BLaER1 treated with 17β-estradiol and CSF1 and Interleukin-3, amounts not matched to agents 10 nM and 100 nM (cell line): ENCODE results near the gene EVL.

Experiments used
- H3K27ac ChIP-seq, 11 experiments: shearing (Covaris generic); formaldehyde crosslinking; 2 replicates each; pipeline ENCODE4 v1.8.1; 2022
- H3K27me3 ChIP-seq, 11 experiments: shearing (Covaris generic); formaldehyde crosslinking; 2 replicates each; pipeline ENCODE4 v1.8.1; 2022
- H3K36me3 ChIP-seq, 11 experiments: shearing (Covaris generic); formaldehyde crosslinking; 2 replicates each; pipeline ENCODE4 v1.8.1; 2022
- H3K4me1 ChIP-seq, 10 experiments: shearing (Covaris generic); formaldehyde crosslinking; 2 replicates each; pipeline ENCODE4 v1.8.1; 2022
- H3K4me2 ChIP-seq, 11 experiments: shearing (Covaris generic); formaldehyde crosslinking; 2 replicates each; pipeline ENCODE4 v1.8.1; 2022
- H3K4me3 ChIP-seq, 10 experiments: shearing (Covaris generic); formaldehyde crosslinking; 2 replicates each; pipeline ENCODE4 v1.8.1; 2022
- H3K9ac ChIP-seq, 11 experiments: shearing (Covaris generic); formaldehyde crosslinking; 2 replicates each; pipeline ENCODE4 v1.8.1; 2022
- H3K9me3 ChIP-seq, 11 experiments: shearing (Covaris generic); formaldehyde crosslinking; replicated peaks in 1 of 11; 2 replicates each; pipeline ENCODE4 v1.8.1; 2022
- H4K20me1 ChIP-seq, 11 experiments: shearing (Covaris generic); formaldehyde crosslinking; 2 replicates each; pipeline ENCODE4 v1.8.1; 2022
- Cebpa-rat ChIP-seq, 11 experiments: shearing (Covaris generic); IDR thresholded peaks; 2 replicates each; pipeline ENCODE4 v1.8.1; 2022

EVL gene

DNA sequence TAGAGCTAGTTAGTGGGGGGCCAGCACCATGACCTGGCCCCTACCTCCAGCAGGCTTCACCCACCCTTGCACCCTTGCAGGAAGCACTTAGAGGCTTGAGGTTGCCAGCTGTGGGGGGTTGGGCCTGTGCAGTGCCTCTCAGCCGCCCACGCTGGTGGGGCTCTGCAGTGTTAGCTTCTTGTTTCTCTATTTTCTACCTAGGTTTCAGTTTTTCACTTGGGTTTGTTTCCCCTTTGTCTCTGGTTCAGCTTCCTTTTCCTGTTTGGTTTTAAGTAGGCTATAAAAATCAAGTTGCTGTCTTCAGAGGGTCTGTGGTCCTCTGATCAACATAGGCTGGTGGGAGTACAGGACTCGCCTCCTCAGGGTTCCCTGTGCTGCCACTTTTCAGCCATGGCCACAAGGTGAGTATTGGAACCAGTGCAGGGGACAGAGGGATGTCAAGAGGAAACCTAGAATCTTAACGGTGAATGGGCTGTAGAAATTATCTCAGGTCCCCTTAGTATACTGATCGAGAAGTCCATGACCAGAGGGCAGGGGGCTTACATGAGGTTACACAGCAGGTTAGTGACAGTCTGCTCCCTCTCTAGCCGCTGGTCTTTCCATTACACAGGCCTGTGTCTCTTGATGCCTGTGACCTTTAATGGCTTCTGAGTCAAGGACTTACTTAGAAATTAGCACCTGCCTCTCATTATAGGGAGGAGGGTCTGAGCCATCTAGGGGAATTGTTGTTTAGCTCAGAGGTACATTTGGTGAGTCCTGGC, at the start of gene EVL:
TSS of gene EVL (plus strand) at position 312 of the 761 bp plus-strand sequence. CDS start at position 391, 79 bp downstream.
- peaks cover 0 to 34% (median under 1%) of the 10 kb centered on the region in 11 experiments; a peak in 7 of 22 replicates for H4K20me1 ChIP-seq
- peak within 1 kb of the TSS; percentile 46 to 67 (median 55) for H3K4me3 ChIP-seq
- peaks cover 78 to 99% (median 96%) of the 10 kb centered on the region in 10 experiments for H3K4me1 ChIP-seq
- H3K27me3 ChIP-seq: no peaks in the 10 kb centered on the region
- no peak for TF ChIP-seq Cebpa-rat (IDR thresholded peaks at IDR 0.05)
- H3K4me2 ChIP-seq: peak within 1 kb of the TSS; percentile 90 to 100 (median 96)
- H3K36me3 ChIP-seq: peaks cover 0 to 4% (median 0%) of the 10 kb centered on the region in 11 experiments; a peak in 1 of 22 replicates
- H3K9ac ChIP-seq: peak within 1 kb of the TSS; percentile 70 to 88 (median 83)
- H3K9me3 ChIP-seq: peaks cover 0 to 4% (median 0%) of the 10 kb centered on the region in 11 experiments; a peak in 1 of 22 replicates
- H3K27ac ChIP-seq: peak within 1 kb of the TSS; percentile 88 to 97 (median 92)

- Histone ChIP-seq H3K27me3 (no peaks in the 10 kb centered on the region), H3K9ac (no peak overlapping the region), H3K27ac (no peak overlapping the region), H3K4me1 (peaks cover 8 to 28% (median 13%) of the 10 kb centered on the region in 10 experiments), H3K36me3 (peaks cover 0 to 34% (median 4%) of the 10 kb centered on the region in 11 experiments; a peak in 8 of 22 replicates), H3K9me3 (peaks cover 0 to 23% (median 6%) of the 10 kb centered on the region in 11 experiments; a peak in 13 of 22 replicates), H3K4me3 (no peak overlapping the region), H4K20me1 (peaks cover 0 to 83% (median 26%) of the 10 kb centered on the region in 11 experiments; a peak in 14 of 22 replicates), H3K4me2 (no peak overlapping the region)
- TF ChIP-seq Cebpa-rat (IDR thresholded peaks at IDR 0.05): no peak
Measured at GRCh38 chr14:100017553-100017952, 47.7 kb upstream of the EVL start.

GRCh38 chr14:100018054-100018453, 47.2 kb upstream of the EVL start:
- Histone ChIP-seq H3K4me3 (no peak overlapping the region), H3K9me3 (peaks cover 0 to 18% (median 6%) of the 10 kb centered on the region in 11 experiments; a peak in 13 of 22 replicates), H3K4me2 (no peak overlapping the region), H3K36me3 (peaks cover 0 to 28% (median 4%) of the 10 kb centered on the region in 11 experiments; a peak in 8 of 22 replicates), H3K4me1 (peaks cover 3 to 27% (median 12%) of the 10 kb centered on the region in 10 experiments; a peak in 19 of 20 replicates), H4K20me1 (peaks cover 0 to 88% (median 28%) of the 10 kb centered on the region in 11 experiments; a peak in 14 of 22 replicates), H3K9ac (no peak overlapping the region), H3K27me3 (no peaks in the 10 kb centered on the region), H3K27ac (no peak overlapping the region)
- no peak for TF ChIP-seq Cebpa-rat (IDR thresholded peaks at IDR 0.05)

DNA sequence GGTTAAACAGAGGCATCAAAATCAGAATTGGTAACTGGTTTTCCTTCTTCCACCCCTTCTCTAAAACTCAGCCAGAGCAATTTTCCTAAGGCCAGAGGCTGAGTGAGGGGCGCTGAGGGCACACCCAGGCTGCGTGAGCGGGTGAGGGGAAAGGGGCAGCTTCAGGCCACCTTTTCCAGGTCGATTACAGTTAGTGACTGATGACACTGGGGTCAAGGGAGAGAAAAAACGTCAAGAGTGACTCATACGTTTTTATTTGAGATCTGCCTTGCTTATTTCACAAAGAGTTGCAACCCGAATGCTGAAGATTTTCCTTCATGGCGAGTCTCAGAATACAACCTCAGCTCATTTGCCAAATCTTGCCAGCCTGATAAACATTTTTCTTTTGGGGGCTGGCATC, 46.7 kb upstream of the EVL start:
- Histone ChIP-seq H3K27me3 (no peaks in the 10 kb centered on the region), H3K4me3 (no peak overlapping the region), H3K4me2 (no peak overlapping the region), H3K9me3 (peaks cover 0 to 13% (median 3%) of the 10 kb centered on the region in 11 experiments; a peak in 13 of 22 replicates), H4K20me1 (peaks cover 0 to 89% (median 28%) of the 10 kb centered on the region in 11 experiments; a peak in 14 of 22 replicates), H3K27ac (no peak overlapping the region), H3K36me3 (peaks cover 0 to 24% (median 1%) of the 10 kb centered on the region in 11 experiments; a peak in 8 of 22 replicates), H3K9ac (no peak overlapping the region), H3K4me1 (peaks cover 0 to 23% (median 10%) of the 10 kb centered on the region in 10 experiments; a peak in 14 of 20 replicates)
- TF ChIP-seq Cebpa-rat (IDR thresholded peaks at IDR 0.05): no peak

DNA sequence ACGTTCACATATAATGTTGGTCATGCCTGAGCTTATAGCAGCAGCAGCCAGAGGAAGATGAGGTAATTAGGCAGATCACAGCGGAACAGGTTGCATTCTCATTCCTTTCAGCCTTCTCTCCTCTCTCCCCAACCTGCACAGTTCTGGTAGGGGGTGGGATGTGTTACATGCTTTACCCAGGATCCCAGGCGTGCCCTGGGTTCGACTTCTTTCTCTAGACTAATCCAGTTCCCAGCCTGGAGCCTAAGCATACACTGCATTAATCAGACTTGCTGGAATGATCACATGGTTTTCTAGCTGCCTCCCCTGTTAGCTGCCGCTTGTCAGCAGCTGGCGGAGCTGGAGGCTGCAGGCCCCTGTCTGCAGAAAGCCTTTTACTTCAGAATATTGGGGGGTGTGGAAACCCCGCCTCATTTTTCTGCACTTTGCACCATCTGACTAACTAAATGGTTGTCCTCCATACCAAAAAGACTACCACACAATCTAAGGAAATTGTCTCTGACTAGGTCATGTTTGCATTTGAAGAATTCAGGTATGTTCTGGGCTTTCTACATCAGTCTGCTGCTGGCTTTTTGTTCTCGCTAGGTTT, 46.0 kb upstream of the EVL start:
- Histone ChIP-seq H3K9ac (no peak overlapping the region), H3K4me3 (no peak overlapping the region), H3K4me2 (no peak overlapping the region), H3K27me3 (no peaks in the 10 kb centered on the region), H3K36me3 (peaks cover 0 to 20% (median 0%) of the 10 kb centered on the region in 11 experiments; a peak in 4 of 22 replicates), H3K4me1 (peaks cover 2 to 27% (median 10%) of the 10 kb centered on the region in 10 experiments; a peak in 16 of 20 replicates), H4K20me1 (peaks cover 0 to 89% (median 28%) of the 10 kb centered on the region in 11 experiments; a peak in 14 of 22 replicates), H3K9me3 (peaks cover 0 to 9% (median 0%) of the 10 kb centered on the region in 11 experiments; a peak in 2 of 22 replicates), H3K27ac (no peak overlapping the region)
- no peak for TF ChIP-seq Cebpa-rat (IDR thresholded peaks at IDR 0.05)

GRCh38 chr14:100020629-100021028, 44.6 kb upstream of the EVL start:
- TF ChIP-seq Cebpa-rat (IDR thresholded peaks at IDR 0.05): no peak
- Histone ChIP-seq H3K36me3 (0 out of 22 replicates have a peak, but pooled peaks cover 0 to 7% (median 0%) of the 10 kb centered on the region in 11 experiments), H3K27me3 (no peaks in the 10 kb centered on the region), H3K4me2 (no peak overlapping the region), H4K20me1 (peaks cover 0 to 90% (median 28%) of the 10 kb centered on the region in 11 experiments; a peak in 14 of 22 replicates), H3K9ac (no peak overlapping the region), H3K4me3 (no peak overlapping the region), H3K4me1 (peaks cover 7 to 27% (median 14%) of the 10 kb centered on the region in 10 experiments; a peak in 16 of 20 replicates), H3K27ac (no peak overlapping the region), H3K9me3 (no peaks in the 10 kb centered on the region)

GRCh38 chr14:100022772-100023451, 42.3 kb upstream of the EVL start:
- Histone ChIP-seq H4K20me1 (peaks cover 0 to 87% (median 22%) of the 10 kb centered on the region in 11 experiments; a peak in 14 of 22 replicates), H3K36me3 (0 out of 22 replicates have a peak, but pooled peaks cover 0 to 4% (median 0%) of the 10 kb centered on the region in 11 experiments), H3K4me2 (no peak overlapping the region), H3K27me3 (no peaks in the 10 kb centered on the region), H3K9ac (no peak overlapping the region), H3K4me1 (peaks cover 5 to 27% (median 13%) of the 10 kb centered on the region in 10 experiments; a peak in 13 of 20 replicates), H3K9me3 (0 out of 22 replicates have a peak, but pooled peaks cover 0 to 3% (median 0%) of the 10 kb centered on the region in 11 experiments), H3K4me3 (no peak overlapping the region), H3K27ac (no peak overlapping the region)
- no peak for TF ChIP-seq Cebpa-rat (IDR thresholded peaks at IDR 0.05)

GRCh38 chr14:100025111-100025510, 40.1 kb upstream of the EVL start:
- Histone ChIP-seq H3K4me2 (peak overlapping the region in 4 of 11 experiments; percentile 1 to 22 (median 6); a peak in 6 of 22 replicates), H3K9me3 (0 out of 22 replicates have a peak, but pooled peaks cover 0 to 3% (median 0%) of the 10 kb centered on the region in 11 experiments), H3K36me3 (0 out of 22 replicates have a peak, but pooled peaks cover 0 to 4% (median 0%) of the 10 kb centered on the region in 11 experiments), H3K9ac (no peak overlapping the region), H4K20me1 (peaks cover 0 to 87% (median 8%) of the 10 kb centered on the region in 11 experiments; a peak in 9 of 22 replicates), H3K4me3 (no peak overlapping the region), H3K4me1 (peaks cover 8 to 32% (median 14%) of the 10 kb centered on the region in 10 experiments; a peak in 16 of 20 replicates), H3K27ac (peak overlapping the region in 2 of 11 experiments; percentile 11 to 12; a peak in 1 of 22 replicates), H3K27me3 (no peaks in the 10 kb centered on the region)
- TF ChIP-seq Cebpa-rat (IDR thresholded peaks at IDR 0.05): no peak
